Keratinocyte (primary cell): ENCODE results near the gene ALDOB.

Source experiments
- CTCF ChIP-seq, 3 experiments: IDR thresholded peaks in 1 of 3; conservative IDR thresholded peaks in 1 of 3; optimal IDR thresholded peaks in 1 of 3; 2 replicates in 2 of 3; 3 replicates in 1 of 3; pipeline versions ENCODE3 to v1.5.1; 2011; ENCODE audit warnings: low read length in 3 of 3, mild to moderate bottlenecking in 3 of 3, moderate library complexity in 2 of 3, control low read depth in 1 of 3, inconsistent platforms in 1 of 3; ENCODE audit not compliant: insufficient read depth in 2 of 3; ENCODE audit errors: extremely low read depth in 1 of 3
- EZH2 ChIP-seq: IDR thresholded peaks from one replicate; pipeline ENCODE4 v1.6.1; 2012; ENCODE audit warnings: inconsistent platforms, mild to moderate bottlenecking, low read length, moderate library complexity

GRCh38 chr9:101376111-101376848, 59.3 kb downstream of the ALDOB start:
- TF ChIP-seq EZH2: no peak
- TF ChIP-seq CTCF (optimal IDR thresholded peaks at IDR 0.05 in 1 of 3, IDR thresholded peaks at IDR 0.05 in 1 of 3, conservative IDR thresholded peaks at IDR 0.05 in 1 of 3; ENCODE audit: extremely low read depth in 1 of 3, insufficient read depth in 2 of 3, low read length in 3 of 3): no peak
